ENCODE results near the gene ANK3.

ANK3 gene

GRCh38 chr10:60246382-60246781, 143.3 kb downstream of the ANK3 start:
- H3K4me1 ChIP-seq (ENCODE audit: control insufficient read depth in 1 of 2, insufficient read depth in 2 of 2, low read length in 2 of 2): no peaks in the 10 kb centered on the region
- no peaks in the 10 kb centered on the region for H3K27me3 ChIP-seq (ENCODE audit: low read depth, low read length)
- no peaks in the 10 kb centered on the region for H3K9me3 ChIP-seq (ENCODE audit: control insufficient read depth in 1 of 2, low read length in 2 of 2)
- no peak overlapping the region for H3K4me3 ChIP-seq (ENCODE audit: low read depth in 1 of 2, low read length in 2 of 2)
- no peaks in the 10 kb centered on the region for H3K36me3 ChIP-seq (ENCODE audit: control insufficient read depth in 1 of 2, insufficient read depth in 2 of 2, low read length in 2 of 2)
- H3K27ac ChIP-seq (ENCODE audit: low read length): no peak overlapping the region

- no peaks in the 10 kb centered on the region for H3K36me3 ChIP-seq (ENCODE audit: control insufficient read depth in 1 of 2, insufficient read depth in 2 of 2, low read length in 2 of 2)
- peaks cover 6 to 17% of the 10 kb centered on the region in 2 donors for H3K4me1 ChIP-seq (ENCODE audit: control insufficient read depth in 1 of 2, insufficient read depth in 2 of 2, low read length in 2 of 2)
- H3K4me3 ChIP-seq (ENCODE audit: low read depth in 1 of 2, low read length in 2 of 2): no peak overlapping the region
- H3K27ac ChIP-seq (ENCODE audit: low read length): no peak overlapping the region
- no peaks in the 10 kb centered on the region for H3K27me3 ChIP-seq (ENCODE audit: low read depth, low read length)
- no peaks in the 10 kb centered on the region for H3K9me3 ChIP-seq (ENCODE audit: control insufficient read depth in 1 of 2, low read length in 2 of 2)
These were observed 150.4 kb downstream of the ANK3 start for GRCh38 chr10:60239228-60239627.

GRCh38 chr10:60238759-60239100, 150.9 kb downstream of the ANK3 start:
- peaks cover 6 to 17% of the 10 kb centered on the region in 2 donors for H3K4me1 ChIP-seq (ENCODE audit: control insufficient read depth in 1 of 2, insufficient read depth in 2 of 2, low read length in 2 of 2)
- H3K4me3 ChIP-seq (ENCODE audit: low read depth in 1 of 2, low read length in 2 of 2): no peak overlapping the region
- H3K27ac ChIP-seq (ENCODE audit: low read length): no peak overlapping the region

GRCh38 chr10:60237977-60238758, 151.5 kb downstream of the ANK3 start:
- Histone ChIP-seq H3K36me3 (ENCODE audit: control insufficient read depth in 1 of 2, insufficient read depth in 2 of 2, low read length in 2 of 2) (no peaks in the 10 kb centered on the region), H3K4me3 (ENCODE audit: low read depth in 1 of 2, low read length in 2 of 2) (no peak overlapping the region), H3K27me3 (ENCODE audit: low read depth, low read length) (no peaks in the 10 kb centered on the region), H3K9me3 (ENCODE audit: control insufficient read depth in 1 of 2, low read length in 2 of 2) (no peaks in the 10 kb centered on the region), H3K27ac (ENCODE audit: low read length) (no peak overlapping the region), H3K4me1 (ENCODE audit: control insufficient read depth in 1 of 2, insufficient read depth in 2 of 2, low read length in 2 of 2) (peaks cover 6 to 17% of the 10 kb centered on the region in 2 donors)

More at GRCh38 chr10:60238759-60239100, 150.9 kb downstream of the ANK3 start:
- no peaks in the 10 kb centered on the region for H3K36me3 ChIP-seq (ENCODE audit: control insufficient read depth in 1 of 2, insufficient read depth in 2 of 2, low read length in 2 of 2)
- no peaks in the 10 kb centered on the region for H3K27me3 ChIP-seq (ENCODE audit: low read depth, low read length)
- H3K9me3 ChIP-seq (ENCODE audit: control insufficient read depth in 1 of 2, low read length in 2 of 2): no peaks in the 10 kb centered on the region

- H3K27me3 ChIP-seq (ENCODE audit: low read depth, low read length): no peaks in the 10 kb centered on the region
- H3K27ac ChIP-seq (ENCODE audit: low read length): peak overlapping the region; percentile 64
- H3K4me3 ChIP-seq (ENCODE audit: low read depth in 1 of 2, low read length in 2 of 2): no peak overlapping the region
- no peaks in the 10 kb centered on the region for H3K36me3 ChIP-seq (ENCODE audit: control insufficient read depth in 1 of 2, insufficient read depth in 2 of 2, low read length in 2 of 2)
- no peaks in the 10 kb centered on the region for H3K9me3 ChIP-seq (ENCODE audit: control insufficient read depth in 1 of 2, low read length in 2 of 2)
- peaks cover 6 to 22% of the 10 kb centered on the region in 2 donors for H3K4me1 ChIP-seq (ENCODE audit: control insufficient read depth in 1 of 2, insufficient read depth in 2 of 2, low read length in 2 of 2)
These were observed 152.7 kb downstream of the ANK3 start for GRCh38 chr10:60236869-60237524.

- Histone ChIP-seq H3K27me3 (ENCODE audit: low read depth, low read length) (no peaks in the 10 kb centered on the region), H3K36me3 (ENCODE audit: control insufficient read depth in 1 of 2, insufficient read depth in 2 of 2, low read length in 2 of 2) (no peaks in the 10 kb centered on the region), H3K27ac (ENCODE audit: low read length) (no peak overlapping the region), H3K4me1 (ENCODE audit: control insufficient read depth in 1 of 2, insufficient read depth in 2 of 2, low read length in 2 of 2) (peaks cover 6 to 31% of the 10 kb centered on the region in 2 donors), H3K9me3 (ENCODE audit: control insufficient read depth in 1 of 2, low read length in 2 of 2) (no peaks in the 10 kb centered on the region), H3K4me3 (ENCODE audit: low read depth in 1 of 2, low read length in 2 of 2) (no peak overlapping the region)
These were observed 154.7 kb downstream of the ANK3 start for GRCh38 chr10:60235001-60235400.

- Histone ChIP-seq H3K4me1 (ENCODE audit: control insufficient read depth in 1 of 2, insufficient read depth in 2 of 2, low read length in 2 of 2) (peaks cover 6 to 31% of the 10 kb centered on the region in 2 donors), H3K9me3 (ENCODE audit: control insufficient read depth in 1 of 2, low read length in 2 of 2) (no peaks in the 10 kb centered on the region), H3K27ac (ENCODE audit: low read length) (no peak overlapping the region), H3K27me3 (ENCODE audit: low read depth, low read length) (no peaks in the 10 kb centered on the region), H3K4me3 (ENCODE audit: low read depth in 1 of 2, low read length in 2 of 2) (no peak overlapping the region), H3K36me3 (ENCODE audit: control insufficient read depth in 1 of 2, insufficient read depth in 2 of 2, low read length in 2 of 2) (no peaks in the 10 kb centered on the region)
These were observed 155.1 kb downstream of the ANK3 start for GRCh38 chr10:60234551-60234950.

- Histone ChIP-seq H3K4me1 (ENCODE audit: control insufficient read depth in 1 of 2, insufficient read depth in 2 of 2, low read length in 2 of 2) (peaks cover 6 to 14% of the 10 kb centered on the region in 2 donors), H3K27me3 (ENCODE audit: low read depth, low read length) (no peaks in the 10 kb centered on the region), H3K9me3 (ENCODE audit: control insufficient read depth in 1 of 2, low read length in 2 of 2) (no peaks in the 10 kb centered on the region), H3K36me3 (ENCODE audit: control insufficient read depth in 1 of 2, insufficient read depth in 2 of 2, low read length in 2 of 2) (no peaks in the 10 kb centered on the region), H3K4me3 (ENCODE audit: low read depth in 1 of 2, low read length in 2 of 2) (no peak overlapping the region), H3K27ac (ENCODE audit: low read length) (no peak overlapping the region)
These were observed 158.8 kb downstream of the ANK3 start for GRCh38 chr10:60230892-60231291.

GRCh38 chr10:60224066-60224705, 165.5 kb downstream of the ANK3 start:
- Histone ChIP-seq H3K9me3 (ENCODE audit: control insufficient read depth in 1 of 2, low read length in 2 of 2) (no peaks in the 10 kb centered on the region), H3K4me3 (ENCODE audit: low read depth in 1 of 2, low read length in 2 of 2) (no peak overlapping the region), H3K4me1 (ENCODE audit: control insufficient read depth in 1 of 2, insufficient read depth in 2 of 2, low read length in 2 of 2) (no peaks in the 10 kb centered on the region), H3K27ac (ENCODE audit: low read length) (no peak overlapping the region), H3K27me3 (ENCODE audit: low read depth, low read length) (no peaks in the 10 kb centered on the region), H3K36me3 (ENCODE audit: control insufficient read depth in 1 of 2, insufficient read depth in 2 of 2, low read length in 2 of 2) (no peaks in the 10 kb centered on the region)

GRCh38 chr10:60222047-60222446, 167.6 kb downstream of the ANK3 start:
- H3K9me3 ChIP-seq (ENCODE audit: control insufficient read depth in 1 of 2, low read length in 2 of 2): no peaks in the 10 kb centered on the region
- H3K36me3 ChIP-seq (ENCODE audit: control insufficient read depth in 1 of 2, insufficient read depth in 2 of 2, low read length in 2 of 2): no peaks in the 10 kb centered on the region
- no peaks in the 10 kb centered on the region for H3K27me3 ChIP-seq (ENCODE audit: low read depth, low read length)
- H3K4me1 ChIP-seq (ENCODE audit: control insufficient read depth in 1 of 2, insufficient read depth in 2 of 2, low read length in 2 of 2): no peaks in the 10 kb centered on the region
- H3K4me3 ChIP-seq (ENCODE audit: low read depth in 1 of 2, low read length in 2 of 2): no peak overlapping the region
- no peak overlapping the region for H3K27ac ChIP-seq (ENCODE audit: low read length)

- Histone ChIP-seq H3K4me1 (ENCODE audit: control insufficient read depth in 1 of 2, insufficient read depth in 2 of 2, low read length in 2 of 2) (no peaks in the 10 kb centered on the region), H3K9me3 (ENCODE audit: control insufficient read depth in 1 of 2, low read length in 2 of 2) (no peaks in the 10 kb centered on the region), H3K27ac (ENCODE audit: low read length) (no peak overlapping the region)
These were observed 177.5 kb downstream of the ANK3 start for GRCh38 chr10:60212195-60212594.

More at GRCh38 chr10:60212195-60212594, 177.5 kb downstream of the ANK3 start:
- Histone ChIP-seq H3K4me3 (ENCODE audit: low read depth in 1 of 2, low read length in 2 of 2) (no peak overlapping the region), H3K27me3 (ENCODE audit: low read depth, low read length) (no peaks in the 10 kb centered on the region), H3K36me3 (ENCODE audit: control insufficient read depth in 1 of 2, insufficient read depth in 2 of 2, low read length in 2 of 2) (peaks cover 0 to 6% of the 10 kb centered on the region in 2 donors)

All from muscle layer of duodenum (tissue), 2 donors.